Activated CD4-positive, alpha-beta T cell treated with anti-CD3 and anti-CD28 coated beads, Interleukin-2, amount 50 U/mL, for 1 hour (primary cell): Measurements from ENCODE around the gene EXOG.

Source experiments
- DNase-seq: peaks from one replicate; pipeline ENCODE4 v3.0.0-alpha.2; 2020

The EXOG gene

GRCh38 chr3:38515367-38515766 lies 19.2 kb downstream of the EXOG start:
- DNase-seq = no peak

DNA sequence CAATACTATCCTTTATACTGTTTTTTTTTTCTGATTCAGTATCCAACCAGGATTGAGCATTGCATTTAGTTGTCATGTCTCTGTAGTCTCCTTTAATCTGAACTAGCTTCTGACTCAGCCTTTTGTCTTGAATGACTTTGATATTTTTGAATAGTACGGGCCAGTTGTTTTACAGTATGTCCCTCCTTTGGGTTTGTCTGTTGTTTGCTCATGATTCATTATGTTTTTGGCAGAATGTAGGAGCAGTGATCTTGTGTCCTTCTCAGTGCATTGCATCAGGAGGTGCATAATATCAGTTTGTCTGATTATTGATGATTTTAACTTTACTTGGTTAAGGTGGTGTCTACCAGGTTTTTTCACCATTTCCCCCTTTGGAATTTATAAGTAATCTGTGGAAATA lies 20.5 kb downstream of the EXOG start:
- DNase-seq = no peak

GRCh38 chr3:38519000-38519399 lies 22.9 kb downstream of the EXOG start:
- no peak for DNase-seq

DNA sequence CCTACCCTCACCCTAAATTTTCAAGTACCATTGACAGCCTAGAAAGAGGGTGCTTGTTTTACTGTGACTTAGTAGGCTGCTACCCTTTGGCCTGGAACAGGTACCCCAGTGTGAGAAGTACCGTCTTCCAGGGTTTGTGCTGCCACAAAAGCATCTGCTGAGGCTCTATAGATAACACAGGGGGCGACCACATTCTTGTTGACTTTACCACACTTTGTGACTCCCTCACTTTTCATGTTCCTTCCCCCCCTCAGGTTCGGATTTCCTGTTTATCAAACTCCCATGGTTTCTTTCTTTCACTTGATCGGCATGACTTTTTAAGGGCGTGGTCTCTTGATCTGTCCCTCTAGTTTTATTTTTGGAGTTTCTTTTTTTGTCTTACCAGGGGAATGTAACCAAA lies 23.5 kb downstream of the EXOG start:
- DNase-seq = no peak

- peak; percentile 56 for DNase-seq
Observed at GRCh38 chr3:38521391-38521987, 25.3 kb downstream of the EXOG start.

DNA sequence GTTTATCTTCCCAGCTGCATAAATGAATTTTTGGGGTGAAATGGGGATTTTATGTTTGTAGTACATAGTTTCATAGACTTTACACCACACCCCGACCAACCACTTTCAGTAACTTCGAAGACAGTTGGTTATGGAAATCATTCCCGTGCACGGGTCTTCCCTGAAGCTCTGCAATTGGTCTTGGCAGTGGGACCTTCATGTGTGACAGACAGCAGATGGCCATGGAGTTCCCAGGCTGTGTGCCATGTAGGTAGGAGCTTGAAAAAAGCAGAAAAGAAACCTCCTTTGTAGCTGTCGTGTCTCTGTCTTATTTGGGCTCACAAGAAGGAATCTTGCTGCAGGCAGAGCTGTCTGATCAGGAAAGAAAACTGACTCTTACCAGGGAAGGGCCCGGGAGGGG lies 25.9 kb downstream of the EXOG start:
- DNase-seq = no peak

DNA sequence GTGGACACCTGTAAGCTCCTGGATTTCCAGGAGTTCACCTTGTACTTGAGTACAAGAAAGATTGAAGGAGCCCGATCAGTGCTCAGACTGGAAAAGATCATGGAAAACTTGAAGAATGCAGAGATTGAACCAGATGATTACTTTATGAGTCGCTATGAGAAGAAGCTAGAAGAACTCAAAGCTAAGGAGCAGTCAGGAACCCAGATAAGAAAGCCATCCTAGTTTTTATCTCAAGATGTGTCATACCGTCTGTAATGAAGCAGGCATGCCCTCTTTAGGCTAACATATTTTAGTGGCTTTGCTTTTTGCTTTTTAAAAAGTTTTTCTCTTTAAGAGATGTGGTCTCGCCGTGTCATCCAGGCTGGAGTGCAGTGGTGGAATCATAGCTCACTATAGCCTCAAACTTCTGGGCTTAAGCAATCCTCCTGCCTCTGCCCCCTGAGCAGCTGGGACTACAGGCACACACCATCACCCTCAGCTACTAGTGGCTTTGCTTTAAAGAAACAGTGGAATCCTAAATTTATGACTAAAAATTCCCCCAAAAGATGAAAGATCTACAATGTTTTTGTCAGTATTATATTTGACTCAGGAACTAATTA lies 28.1 kb downstream of the EXOG start:
- DNase-seq = no peak

DNA sequence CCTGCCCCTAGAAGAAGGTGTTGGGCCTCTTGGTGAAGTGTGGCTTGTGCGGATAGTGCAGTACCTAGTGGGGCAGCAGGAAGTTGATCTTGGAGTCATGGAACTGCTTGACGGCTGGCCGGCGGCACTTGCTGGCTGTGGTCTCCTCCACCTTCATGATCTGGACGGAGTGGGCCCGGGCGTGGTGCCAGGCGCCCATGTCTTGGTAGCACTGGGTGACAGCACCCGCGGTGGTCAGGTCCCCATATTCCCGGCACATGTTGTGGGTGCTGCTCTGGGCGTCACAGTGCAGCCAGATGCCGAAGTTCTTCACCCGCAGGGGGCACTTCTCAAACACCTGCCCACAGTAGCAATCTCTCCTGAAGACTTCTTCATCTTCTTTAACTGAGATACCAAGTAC lies 30.7 kb downstream of the EXOG start:
- DNase-seq = no peak

- no peak for DNase-seq
Observed at GRCh38 chr3:38528457-38528856, 32.3 kb downstream of the EXOG start.

GRCh38 chr3:38532529-38532928 lies 36.4 kb downstream of the EXOG start:
- DNase-seq = no peak

DNA sequence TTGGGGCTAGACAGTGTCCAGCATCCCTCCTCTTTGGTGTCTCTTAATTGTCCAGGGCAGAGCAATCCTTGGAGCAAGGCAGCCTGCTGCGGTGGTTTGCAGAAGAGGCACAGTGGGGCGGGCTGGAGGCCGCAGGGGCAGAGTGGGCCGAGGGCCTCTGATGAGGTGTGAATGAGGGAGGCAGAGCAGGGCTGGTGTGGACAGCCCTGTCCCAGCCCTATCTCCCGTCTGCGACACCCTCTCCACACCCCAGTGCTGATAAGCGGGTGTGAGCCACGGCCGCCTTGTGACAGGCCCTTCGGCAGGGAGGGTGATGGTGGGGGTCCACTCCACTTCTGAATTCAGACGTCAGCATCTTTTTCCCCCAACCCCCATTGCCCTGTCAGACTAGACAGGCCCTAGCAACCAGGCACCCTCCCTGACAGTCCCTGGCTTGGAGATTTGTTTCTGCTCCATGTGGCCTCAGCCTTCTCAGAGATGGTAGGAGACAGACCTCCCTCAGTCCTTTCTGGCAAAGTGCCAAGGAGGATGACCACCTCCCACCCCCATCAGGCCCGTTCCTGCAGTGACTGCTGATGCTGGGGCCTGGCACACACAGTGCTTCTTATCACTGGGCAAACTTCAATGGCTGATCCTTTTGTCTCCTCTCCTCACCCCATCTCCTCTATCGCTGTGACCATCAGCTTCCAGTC lies 37.3 kb downstream of the EXOG start:
- DNase-seq = no peak

GRCh38 chr3:38534180-38534579 lies 38.0 kb downstream of the EXOG start:
- no peak for DNase-seq

DNA sequence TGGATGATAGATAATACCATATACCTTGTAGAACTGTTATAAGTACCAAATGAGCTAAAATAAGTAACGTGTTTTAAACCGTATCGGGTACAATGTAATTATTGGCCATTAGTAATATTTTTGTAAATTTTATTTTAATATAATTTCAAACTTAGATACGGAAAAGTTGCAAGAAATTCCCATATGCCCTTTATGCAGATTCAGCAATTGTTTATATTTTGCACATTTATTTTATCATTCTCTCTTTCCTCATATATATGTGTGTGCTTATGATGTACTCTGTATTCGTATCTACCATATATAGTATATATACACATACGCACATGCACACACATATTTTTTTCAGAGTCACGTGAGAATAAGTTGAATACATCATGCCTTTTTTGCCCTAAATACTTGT lies 38.5 kb downstream of the EXOG start:
- no peak for DNase-seq

DNA sequence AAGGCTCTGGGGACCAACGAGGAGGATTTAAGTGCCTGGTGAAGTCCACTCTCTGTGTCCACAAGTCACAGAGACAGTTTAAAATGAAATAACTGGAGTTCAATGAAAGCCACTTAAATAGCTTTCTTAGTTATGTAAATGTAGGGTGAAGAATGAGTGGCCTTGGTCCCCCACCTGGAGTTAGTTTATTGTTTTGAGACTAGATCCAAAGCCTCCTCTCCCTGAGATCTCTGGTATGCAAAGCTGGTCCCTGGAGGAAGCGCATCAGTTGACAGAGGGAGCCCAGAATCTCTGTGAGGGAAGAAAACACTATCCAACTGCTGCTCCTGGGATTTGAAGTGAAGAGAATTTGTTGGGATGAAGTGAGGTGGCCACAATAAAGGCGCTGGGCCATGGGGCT lies 40.5 kb downstream of the EXOG start:
- no peak for DNase-seq

GRCh38 chr3:38538773-38539353 lies 42.7 kb downstream of the EXOG start:
- DNase-seq = no peak

GRCh38 chr3:38541806-38542205 lies 45.7 kb downstream of the EXOG start:
- no peak for DNase-seq

DNA sequence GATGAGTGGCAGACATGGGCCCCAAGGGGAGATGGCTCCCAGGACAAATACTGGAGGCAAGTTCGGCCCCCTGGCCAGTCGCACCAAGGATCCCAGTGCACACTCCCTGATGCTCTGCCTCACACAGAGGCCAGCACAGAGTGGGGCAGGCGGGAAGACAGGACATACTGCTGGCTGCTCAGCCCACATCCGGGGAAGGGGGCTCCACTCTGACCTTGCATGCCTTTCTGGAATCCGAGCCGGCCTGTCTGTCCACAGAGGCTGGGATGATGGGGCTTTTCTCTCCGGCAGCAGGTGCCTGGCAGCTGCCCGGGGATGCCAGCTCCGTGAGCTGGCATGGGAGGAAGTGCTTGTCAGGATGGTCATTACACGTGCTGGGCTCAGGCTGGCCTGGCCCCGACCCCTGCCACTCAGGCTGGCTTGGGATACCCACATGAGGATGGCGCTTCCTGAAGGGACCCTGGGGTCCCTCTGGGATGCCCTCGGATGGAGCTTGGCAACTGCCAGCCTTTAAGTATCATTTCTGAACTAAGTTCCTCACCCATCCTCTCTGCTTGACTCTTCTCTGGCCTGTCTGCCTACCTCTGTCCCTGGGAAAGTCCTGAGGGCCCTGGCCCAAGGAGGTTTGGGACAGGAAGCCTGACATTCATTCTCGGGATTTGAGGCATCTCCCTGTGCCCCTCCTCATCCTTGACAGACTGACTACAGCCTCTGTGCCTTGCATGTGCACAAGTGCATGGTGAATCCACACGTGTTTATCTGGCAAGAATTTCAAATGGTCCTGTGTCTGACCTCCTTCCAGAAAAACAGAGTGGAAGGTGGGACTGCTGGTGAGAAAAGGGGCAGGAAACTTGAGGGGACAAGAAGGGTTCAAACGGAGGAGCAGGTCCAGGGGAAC lies 46.5 kb downstream of the EXOG start:
- no peak for DNase-seq

DNA sequence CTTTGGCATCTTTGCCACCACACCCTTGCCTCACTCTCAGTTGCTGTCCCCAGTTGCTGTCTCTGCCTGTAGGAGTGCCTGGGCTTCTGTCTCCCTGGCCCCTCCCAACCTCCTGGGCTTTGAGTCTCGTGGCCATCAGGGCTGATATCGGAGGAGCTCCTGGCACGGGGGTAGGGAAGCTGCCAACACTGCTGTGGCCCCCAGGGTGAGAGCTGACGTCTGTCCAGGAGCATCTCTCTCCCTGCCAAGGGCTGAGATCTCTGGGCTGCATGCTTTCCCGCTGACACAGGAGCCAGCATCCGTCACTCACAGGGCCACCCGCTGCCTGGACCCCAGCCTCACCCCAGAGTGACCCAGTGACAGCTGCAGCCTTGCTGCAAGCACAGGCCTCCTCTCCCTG lies 47.4 kb downstream of the EXOG start:
- no peak for DNase-seq

DNA sequence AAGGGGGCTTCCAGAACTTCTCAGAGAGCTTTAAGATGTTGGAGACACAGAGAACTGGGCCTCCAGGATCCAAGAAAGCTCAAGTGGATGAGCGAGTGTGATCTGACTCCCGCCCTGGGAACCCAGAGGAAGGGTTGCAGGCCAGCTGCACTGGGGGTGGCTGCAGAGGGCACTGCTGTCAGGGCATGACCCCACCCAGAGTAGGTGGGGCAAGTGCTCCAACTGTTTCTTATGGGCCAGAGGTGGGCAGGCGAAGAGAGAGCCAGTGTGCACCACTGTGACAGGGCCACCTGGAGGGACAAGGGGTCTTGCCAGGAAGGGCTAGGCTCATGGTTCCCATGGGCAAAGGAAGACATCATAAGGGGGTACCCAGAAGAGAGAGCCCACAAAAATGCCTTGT lies 48.8 kb downstream of the EXOG start:
- no peak for DNase-seq

DNA sequence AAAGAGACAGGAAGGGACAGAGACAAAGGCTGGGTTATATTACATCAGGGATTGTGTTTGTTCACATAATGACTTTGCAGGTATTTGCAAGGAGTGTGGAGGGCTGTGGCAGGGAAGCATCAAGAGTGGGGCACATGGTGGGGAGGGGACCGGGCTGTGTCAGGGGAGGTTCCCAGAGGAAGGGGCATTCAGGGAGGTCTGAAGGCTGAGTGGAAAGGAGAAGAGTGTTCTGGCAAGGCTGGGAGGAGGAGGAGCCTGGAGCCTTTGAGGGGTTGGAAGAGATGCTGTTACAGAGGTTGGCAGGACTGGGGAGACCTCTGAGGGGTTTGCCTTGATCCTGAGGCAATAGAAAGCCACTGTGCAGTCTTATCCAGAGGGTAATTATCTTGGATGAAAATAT lies 49.4 kb downstream of the EXOG start:
- DNase-seq = no peak

GRCh38 chr3:38545983-38546382 lies 49.8 kb downstream of the EXOG start:
- no peak for DNase-seq

DNA sequence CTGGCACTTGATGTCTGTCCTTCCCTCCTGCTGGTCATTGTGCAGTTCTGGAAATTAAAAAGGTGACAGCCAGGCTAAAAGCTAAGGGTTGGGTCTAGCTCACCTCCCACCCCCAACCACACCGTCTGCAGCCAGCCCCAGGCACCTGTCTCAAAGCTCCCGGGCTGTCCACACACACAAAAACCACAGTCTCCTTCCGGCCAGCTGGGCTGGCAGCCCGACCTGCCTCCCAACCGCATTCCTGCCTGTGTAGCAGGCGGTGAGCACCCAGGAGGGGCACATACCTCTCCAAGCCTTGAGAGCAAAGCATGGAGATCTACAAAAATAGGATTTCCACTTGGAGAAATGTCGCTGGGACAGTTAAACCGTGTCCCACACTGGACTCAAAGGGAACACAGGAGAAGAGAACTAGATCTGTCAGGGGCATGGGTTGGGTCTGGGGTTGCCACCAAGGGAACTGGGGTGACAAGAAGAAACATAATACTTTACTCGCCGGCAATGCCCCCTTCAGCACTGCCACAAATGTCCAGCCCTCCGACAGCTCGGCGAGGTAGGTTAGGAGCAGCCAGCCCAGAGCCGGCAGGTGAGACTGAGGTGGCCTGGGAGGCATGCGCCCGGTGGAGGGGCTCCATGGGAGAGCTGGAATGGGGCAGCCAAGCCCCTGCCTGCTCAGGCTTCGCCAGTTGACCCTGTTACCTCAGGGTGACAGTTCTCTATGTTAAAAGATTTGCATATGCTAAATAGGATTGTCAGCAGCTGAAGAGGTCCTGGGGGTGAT lies 52.2 kb downstream of the EXOG start:
- no peak for DNase-seq
